HepG2 (cell line): ENCODE results near the gene IZUMO1R. TPM values are rescaled to one million over a fixed set of nuclear protein-coding genes. Genes with fewer than 3 reads are reported as not detected.

Source experiments
- ATAC-seq: fragments of 200-7000 bp; cut with Tn5 transposase; 3 replicates; pipeline ENCODE4 v1.9.1; 2020; ENCODE audit warnings: mild to moderate bottlenecking, moderate library complexity
- BruUV-seq: library from RNA; stranded (reverse); fragments of 400-500 nt; replicated peaks from 2 replicates; lab custom pipeline; 2021; lab: Mats Ljungman, UMichigan
- CTCF ChIA-PET: fragments of 300-600 bp; formaldehyde crosslinking; extraction: SDS; loops from one replicate; lab custom pipeline; 2021; ENCODE audit warnings: low total read pairs, inconsistent platforms, low intra/inter-chr PET ratio; lab: Yijun Ruan, JAX
- POLR2A ChIA-PET: fragments of 350-600 bp; sonication (Branson Sonifier 250); formaldehyde crosslinking; loops from one replicate; lab custom pipeline; 2020; ENCODE audit warnings: antibody characterized with exemption, inconsistent platforms; lab: Yijun Ruan, JAX
- DNase-seq: peaks from one replicate; pipeline ENCODE4 v3.0.0-alpha.2; 2015; ENCODE audit warnings: low spot score
- FAIRE-seq: peaks from 3 replicates; lab custom pipeline; 2011; peaks lifted over from hg19 to GRCh38; lab: Jason Lieb, UNC
- H2AFZ ChIP-seq: one replicate; pipeline ENCODE4 v1.6.1; 2011; ENCODE audit warnings: low read length, inconsistent platforms
- H3K27ac ChIP-seq: fragments of 300-600 bp; 3 replicates; pipeline ENCODE4 v1.8.0; 2011; ENCODE audit warnings: mixed run types, mild to moderate bottlenecking, mixed read lengths, low read length, inconsistent platforms; ENCODE audit not compliant: insufficient read depth; ENCODE audit errors: extremely low read length
- H3K27me3 ChIP-seq, 2 experiments: fragments of 200-600 bp in 1 of 2; 2 replicates in 1 of 2; 3 replicates in 1 of 2; pipeline versions ENCODE4 v1.6.0 to v1.8.0; 2011; ENCODE audit warnings: low read length in 2 of 2, mild to moderate bottlenecking in 2 of 2, moderate library complexity in 2 of 2, inconsistent platforms in 1 of 2; ENCODE audit not compliant: insufficient read depth in 2 of 2, control insufficient read depth in 1 of 2
- H3K36me3 ChIP-seq, 2 experiments: fragments of 200-600 bp in 1 of 2; replicated peaks in 1 of 2; 2 replicates in 1 of 2; 3 replicates in 1 of 2; pipeline versions ENCODE4 v1.5.1 to v1.8.0; 2011; ENCODE audit warnings: low read length in 2 of 2, inconsistent platforms in 1 of 2; ENCODE audit not compliant: insufficient read depth in 2 of 2, control insufficient read depth in 1 of 2
- H3K4me1 ChIP-seq: 2 replicates; pipeline ENCODE4 v1.5.1; 2012; ENCODE audit warnings: low read length, inconsistent platforms; ENCODE audit not compliant: insufficient read depth
- H3K4me2 ChIP-seq: 2 replicates; pipeline ENCODE4 v1.6.0; 2011; ENCODE audit warnings: low read depth, low read length, inconsistent platforms
- H3K4me3 ChIP-seq, 3 experiments: fragments of 200-600 bp in 1 of 3; sonication (generic), shearing (Covaris generic) in 1 of 3; replicated peaks in 1 of 3; 2 replicates each; pipeline ENCODE4 v1.5.1; 2011 to 2016; ENCODE audit warnings: low read length in 3 of 3, inconsistent platforms in 2 of 3, low read depth in 2 of 3, mild to moderate bottlenecking in 2 of 3, control low read depth in 1 of 3, mixed read lengths in 1 of 3; ENCODE audit not compliant: insufficient read depth in 1 of 3
- H3K79me2 ChIP-seq: one replicate; pipeline ENCODE4 v1.6.1; 2011; ENCODE audit warnings: low read length, inconsistent platforms; ENCODE audit not compliant: insufficient read depth
- H3K9ac ChIP-seq: 2 replicates; pipeline ENCODE4 v1.6.0; 2011; ENCODE audit warnings: mild to moderate bottlenecking, low read depth, low read length, inconsistent platforms; ENCODE audit not compliant: insufficient read depth
- H3K9me3 ChIP-seq: 2 replicates; pipeline ENCODE4 v1.5.1; 2012; ENCODE audit warnings: mild to moderate bottlenecking, low read length
- H4K20me1 ChIP-seq: 2 replicates; pipeline ENCODE4 v1.6.0; 2011; ENCODE audit warnings: inconsistent platforms, mild to moderate bottlenecking, low read length, moderate library complexity; ENCODE audit not compliant: insufficient read depth
- BATF2 ChIP-seq: sonication (generic); formaldehyde crosslinking; IDR thresholded peaks from 2 replicates; pipeline ENCODE4 v1.8.0; 2022; ENCODE audit warnings: mild to moderate bottlenecking, missing genetic modification reagents, moderate library complexity
- HDAC1 ChIP-seq: sonication (generic); formaldehyde crosslinking; IDR thresholded peaks from 2 replicates; pipeline ENCODE4 v1.5.1; 2020; ENCODE audit warnings: mild to moderate bottlenecking, missing genetic modification reagents
- HINFP ChIP-seq: sonication (generic); formaldehyde crosslinking; IDR thresholded peaks from 2 replicates; pipeline ENCODE4 v1.4.0; 2020; ENCODE audit warnings: low read depth, mild to moderate bottlenecking, missing genetic modification reagents
- RFX1 ChIP-seq: fragments of 450-650 bp; IDR thresholded peaks from 2 replicates; pipeline ENCODE4 v1.6.1; 2017
- ZNF761 ChIP-seq: sonication (generic); formaldehyde crosslinking; conservative IDR thresholded peaks from 2 replicates; pipeline ENCODE4 v1.4.0; 2020; ENCODE audit warnings: mild to moderate bottlenecking, missing genetic modification reagents
- WGBS: methylation state at CpG from one replicate; pipeline ENCODE4 v1.1.6; 2017; ENCODE audit warnings: low lambda C conversion rate; 5-methylcytosine and 5-hydroxymethylcytosine counted together
- in situ Hi-C: cut with HindIII; loops from 2 replicates; pipeline ENCODE4 v1.10.0; 2017; ENCODE audit warnings: low pct_unique_long_range_greater_than_20kb; ENCODE audit not compliant: extremely low pct_ligation_motif_present
- intact Hi-C: fragments of 100-400 bp; cut with micrococcal nuclease; formaldehyde crosslinking; loops from one replicate; pipeline ENCODE4 v1.10.0; 2022; ENCODE audit not compliant: unreplicated experiment
- polyA plus RNA-seq, 8 experiments: library from polyadenylated mRNA; depleted of rRNA in 3 of 8; stranded (reverse) in 7 of 8; unstranded in 1 of 8; fragments of >200 nt; fragmentation: Illumina TruSeq in 4 of 8; extraction: Trizol in 4 of 8; gene quantifications; 2 replicates each; pipeline versions ENCODE4 v1.2.1 to v1.2.3, GENCODE V29; 2011 to 2016; ENCODE audit warnings: low read depth in 4 of 8, missing spikeins in 1 of 8, mixed read lengths in 1 of 8; ENCODE audit not compliant: insufficient read depth in 1 of 8
- total RNA-seq, 5 experiments: library from RNA; depleted of rRNA; stranded (reverse); fragments of >200 nt; fragmentation: Illumina TruSeq; extraction: Trizol; gene quantifications; 2 replicates each; pipeline ENCODE4 v1.2.3, GENCODE V29; 2016; ENCODE audit warnings: low read depth in 1 of 5
- TF ChIP-seq, protein P1 (sequence below): sonication (generic); formaldehyde crosslinking; IDR thresholded peaks from 2 replicates; pipeline ENCODE4 v1.5.1; 2020; ENCODE audit warnings: mild to moderate bottlenecking, missing genetic modification reagents, moderate library complexity

IZUMO1R gene
- total and polyA plus RNA-seq, 2 of the 13 experiments (the other 11 are each of a cell fraction or from before 2014, with no cell fraction given), result not detected

- no peak overlapping the region for H3K4me2 ChIP-seq
- H3K4me1 ChIP-seq, result no peaks in the 10 kb centered on the region
- no peaks in the 10 kb centered on the region for H3K27me3 ChIP-seq
- WGBS, result 1% methylated on average over 4 of the region's 4 CpGs
- H2AFZ ChIP-seq, result no peak overlapping the region
- ATAC-seq, result no peak
- no peak for DNase-seq
- H4K20me1 ChIP-seq, result no peaks in the 10 kb centered on the region
- H3K79me2 ChIP-seq, result no peaks in the 10 kb centered on the region
- no peak for FAIRE-seq
- H3K9ac ChIP-seq, result no peak overlapping the region
- intact Hi-C loops, result no loop called here
- ChIA-PET POLR2A (no interaction called here), CTCF (no interaction called here)
- no peaks in the 10 kb centered on the region for H3K9me3 ChIP-seq
- H3K36me3 ChIP-seq, result no peaks in the 10 kb centered on the region
- H3K27ac ChIP-seq, result no peak overlapping the region
- no peak for TF ChIP-seq ZNF761 (CRISPR knock-in tag)
- TF ChIP-seq BATF2, result no peak
- TF ChIP-seq HINFP (CRISPR knock-in tag), result no peak
- no peak for TF ChIP-seq RFX1
- TF ChIP-seq, protein P1, sequence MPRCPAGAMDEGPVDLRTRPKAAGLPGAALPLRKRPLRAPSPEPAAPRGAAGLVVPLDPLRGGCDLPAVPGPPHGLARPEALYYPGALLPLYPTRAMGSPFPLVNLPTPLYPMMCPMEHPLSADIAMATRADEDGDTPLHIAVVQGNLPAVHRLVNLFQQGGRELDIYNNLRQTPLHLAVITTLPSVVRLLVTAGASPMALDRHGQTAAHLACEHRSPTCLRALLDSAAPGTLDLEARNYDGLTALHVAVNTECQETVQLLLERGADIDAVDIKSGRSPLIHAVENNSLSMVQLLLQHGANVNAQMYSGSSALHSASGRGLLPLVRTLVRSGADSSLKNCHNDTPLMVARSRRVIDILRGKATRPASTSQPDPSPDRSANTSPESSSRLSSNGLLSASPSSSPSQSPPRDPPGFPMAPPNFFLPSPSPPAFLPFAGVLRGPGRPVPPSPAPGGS (CRISPR knock-in tag), result no peak
- TF ChIP-seq HDAC1 (CRISPR knock-in tag), result no peak
- in situ Hi-C loops, result no loop called here
- H3K4me3 ChIP-seq, result no peak overlapping the region
- BruUV-seq, result no TSS peak
Measured at GRCh38 chr11:94271885-94272372, 32.5 kb upstream of the IZUMO1R start.
